DMS153 treated with DMSO at 0.1 percent for 48 hours (cell line): ENCODE measurements around the gene FAM72B.
"Not testable (repeated sequence)": the region's sequence is repeated elsewhere in the genome, so short reads cannot be mapped to it uniquely, and the experiment has no call there.

Experiments
- DNase-seq: peaks from one replicate; lab custom pipeline; 2025; ENCODE audit not compliant: unreplicated experiment; lab: John Stamatoyannopoulos, UW

The FAM72B gene

GRCh38 chr1:121200985-121201981 is 17.1 kb upstream of the FAM72B start:
- DNase-seq = not testable (repeated sequence)

DNA sequence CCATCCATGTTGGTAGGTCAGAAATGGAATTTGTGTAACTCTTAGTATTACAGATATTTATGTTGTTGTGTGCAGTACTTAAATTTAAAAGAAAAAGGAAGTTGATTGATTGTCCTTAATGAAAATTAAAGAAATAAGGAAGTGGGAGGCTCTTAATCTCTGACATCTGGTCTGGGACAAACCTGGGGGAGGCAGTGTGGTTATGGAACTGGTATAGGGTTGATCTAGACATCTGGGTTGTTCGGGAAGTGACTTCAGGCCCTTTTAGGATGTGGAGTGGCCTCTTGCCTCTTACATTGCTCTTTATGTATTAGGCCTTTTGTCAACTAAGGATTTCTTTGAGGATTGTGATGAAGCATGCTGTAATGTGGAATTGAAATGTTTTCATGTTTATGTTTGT is 16.1 kb upstream of the FAM72B start:
- DNase-seq = not testable (repeated sequence)

- DNase-seq = not testable (repeated sequence)
Observed at GRCh38 chr1:121199763-121200162, 15.6 kb upstream of the FAM72B start.

DNA sequence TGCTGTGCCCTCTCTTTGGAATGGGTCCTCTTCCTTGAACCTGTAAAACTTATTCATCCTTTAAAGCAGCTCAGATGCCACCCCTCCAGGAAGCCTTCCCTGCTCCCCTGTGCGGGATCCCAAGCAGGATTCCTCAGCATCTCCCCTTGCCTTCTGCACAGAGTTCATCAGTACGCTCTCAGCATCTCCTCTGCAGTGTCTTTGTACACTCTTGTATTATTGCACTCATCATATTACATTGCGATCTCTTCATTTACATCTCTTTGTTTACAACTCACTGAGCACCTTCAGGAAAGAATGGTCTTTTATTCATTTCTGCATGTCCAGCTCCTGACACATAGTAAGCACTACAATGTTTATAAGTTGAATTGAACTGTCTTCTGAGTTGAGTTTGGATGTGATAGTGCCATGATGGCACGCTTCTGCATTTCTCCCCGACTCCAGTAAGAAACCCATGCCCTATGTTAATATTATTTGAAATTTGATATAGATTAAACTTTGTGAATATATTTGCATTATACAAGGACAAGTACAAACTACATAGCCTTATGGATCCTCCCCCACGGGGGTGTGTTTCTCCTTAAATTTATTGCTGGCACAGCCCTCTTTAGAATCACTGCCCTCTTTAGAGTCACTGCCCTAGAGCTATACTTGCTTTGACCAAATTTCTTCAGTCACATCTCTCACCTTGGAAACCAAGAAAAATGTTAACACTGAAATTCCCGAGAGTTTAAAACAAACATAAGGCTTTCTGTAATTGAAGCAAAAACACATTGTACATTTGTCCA is 13.1 kb upstream of the FAM72B start:
- not testable (repeated sequence) for DNase-seq

DNA sequence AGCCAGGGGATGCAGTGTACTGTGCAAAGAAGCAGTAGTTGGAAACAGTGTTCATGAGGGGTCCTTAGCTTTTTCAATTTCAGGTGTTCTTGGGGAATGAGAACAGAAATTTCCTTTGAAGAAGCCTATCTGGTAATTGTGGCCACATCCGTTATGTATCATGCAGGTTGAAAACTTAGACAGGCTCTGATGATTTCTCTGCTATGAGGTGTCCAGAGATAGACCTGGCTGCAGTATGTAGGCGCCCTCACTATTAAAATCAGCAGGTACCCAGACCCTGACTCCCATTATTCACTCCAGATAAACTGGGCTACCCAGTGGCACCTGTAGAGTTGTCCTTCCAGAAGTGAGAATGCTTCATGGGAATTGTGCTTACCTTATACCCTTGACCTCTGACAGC is 8.4 kb upstream of the FAM72B start:
- not testable (repeated sequence) for DNase-seq

GRCh38 chr1:121187914-121188313 is 3.8 kb upstream of the FAM72B start:
- DNase-seq = not testable (repeated sequence)

- not testable (repeated sequence) for DNase-seq
Observed at GRCh38 chr1:121186191-121186590, 2.1 kb upstream of the FAM72B start.

- not testable (repeated sequence) for DNase-seq
Observed at GRCh38 chr1:121185140-121185708, 1.1 kb upstream of the FAM72B start.

GRCh38 chr1:121183867-121184266 is 273 bp downstream of the FAM72B start:
- not testable (repeated sequence) for DNase-seq

DNA sequence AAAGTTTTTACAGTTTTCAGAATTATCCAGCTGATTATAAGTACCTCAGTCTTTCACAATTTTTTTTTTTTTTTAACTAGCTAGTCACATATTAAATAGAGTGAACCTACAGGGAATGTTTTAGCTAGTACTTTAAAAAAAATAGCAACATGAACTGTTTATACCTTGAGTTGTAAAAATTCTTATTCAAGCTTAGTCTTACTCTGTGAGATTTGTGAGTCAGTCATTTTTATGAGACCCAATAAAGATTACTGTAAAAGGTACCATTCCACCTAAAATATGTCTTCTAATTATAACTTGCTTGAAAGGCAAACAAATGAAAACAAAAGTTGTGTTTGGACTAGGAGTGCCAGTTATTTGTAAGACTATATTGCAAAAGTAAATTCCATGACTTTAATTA is 5.9 kb downstream of the FAM72B start:
- not testable (repeated sequence) for DNase-seq

DNA sequence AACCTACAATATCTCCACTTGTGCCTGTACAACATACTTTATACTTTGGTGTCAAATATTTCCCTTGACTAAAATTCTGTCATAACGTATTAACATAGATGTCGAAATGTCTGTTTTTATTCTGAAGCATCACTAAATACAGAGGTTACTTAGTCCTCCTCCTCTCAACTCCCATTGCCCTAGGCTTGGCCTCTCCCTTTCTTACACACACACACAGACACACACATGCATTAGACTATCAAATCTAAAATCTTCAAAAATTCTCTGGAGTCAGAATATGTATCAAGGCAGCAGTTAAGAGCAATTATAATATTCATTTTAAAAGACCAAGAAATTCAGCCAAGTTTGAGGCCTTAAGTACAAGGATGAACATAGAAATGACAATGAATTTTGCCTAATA is 7.5 kb downstream of the FAM72B start:
- not testable (repeated sequence) for DNase-seq

DNA sequence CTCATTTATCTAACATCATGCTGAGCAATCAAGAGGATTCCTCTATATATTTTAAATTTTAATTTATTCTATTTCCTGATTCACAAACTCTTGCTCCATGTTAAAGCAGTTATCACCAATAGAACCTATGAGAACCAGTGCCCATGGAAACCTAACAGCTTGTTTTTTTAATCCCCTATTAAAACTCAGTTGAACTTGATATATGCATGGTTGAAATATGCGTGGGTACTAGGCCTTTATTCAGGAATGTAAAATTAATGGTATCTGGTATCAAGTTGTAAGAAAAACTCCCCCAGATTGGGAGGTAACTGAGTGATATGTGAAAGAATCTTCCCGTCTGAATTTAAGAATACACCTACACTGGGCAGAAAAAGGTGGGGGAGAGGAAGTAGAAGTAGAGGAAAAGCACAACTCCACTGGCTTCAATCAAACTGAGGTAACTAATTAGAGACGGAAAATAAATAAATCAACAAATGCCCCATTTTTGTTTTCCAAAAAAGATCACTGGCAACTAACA is 15.9 kb downstream of the FAM72B start:
- DNase-seq = not testable (repeated sequence)

- DNase-seq = not testable (repeated sequence)
Observed at GRCh38 chr1:121167225-121167738, 16.9 kb downstream of the FAM72B start.

DNA sequence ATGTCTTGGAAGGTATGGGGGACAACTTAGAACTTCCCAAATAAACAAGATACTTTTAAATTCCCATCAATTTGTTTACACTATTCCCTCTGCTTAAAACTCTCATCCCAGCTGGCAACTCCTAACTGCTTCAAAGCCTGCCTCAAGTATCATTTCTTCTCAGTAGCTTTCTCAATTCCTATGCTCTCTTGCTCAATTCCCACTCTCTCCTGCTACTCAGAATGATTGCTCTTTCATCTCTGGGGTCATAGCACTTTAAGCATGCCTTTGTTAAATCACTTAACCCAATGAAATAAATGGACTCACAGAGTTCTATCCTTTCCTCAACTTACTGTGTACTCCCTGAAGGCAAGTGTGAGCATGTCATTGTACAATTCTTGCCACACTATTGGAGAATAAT is 18.8 kb downstream of the FAM72B start:
- not testable (repeated sequence) for DNase-seq

- DNase-seq = not testable (repeated sequence)
Observed at GRCh38 chr1:121163850-121164757, 20.0 kb downstream of the FAM72B start.

DNA sequence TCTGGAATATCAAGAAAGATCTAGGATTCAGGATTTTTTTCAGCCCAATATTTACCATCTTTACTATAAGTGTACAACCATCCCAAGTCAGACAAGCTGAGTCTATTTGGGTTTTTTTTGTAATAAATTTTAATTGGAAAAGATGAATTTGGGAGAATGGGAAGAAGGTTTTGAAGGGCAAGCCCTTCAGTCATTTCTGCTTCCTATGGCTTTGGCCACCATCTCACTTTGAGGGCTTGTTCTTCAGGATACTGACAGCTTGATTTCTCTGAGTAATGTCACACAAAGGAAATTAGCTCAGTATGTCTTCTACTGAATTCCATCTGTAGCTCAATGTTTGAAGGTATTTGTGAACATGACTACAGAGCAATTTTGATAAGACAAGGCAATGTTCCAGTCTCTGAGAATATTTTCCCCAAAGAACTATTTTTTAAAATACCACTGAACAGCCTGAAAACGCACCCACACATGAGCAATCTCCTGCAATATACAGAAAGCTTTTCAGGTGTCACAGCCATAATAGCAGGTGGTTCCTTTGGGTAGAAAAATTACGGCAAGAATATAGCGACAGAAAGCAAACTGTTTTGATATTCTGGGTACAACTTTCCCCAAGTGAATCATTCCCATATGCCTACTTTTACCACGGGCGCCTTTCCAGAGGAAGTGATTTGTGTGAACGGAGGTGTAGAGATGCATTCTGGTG is 22.8 kb downstream of the FAM72B start:
- not testable (repeated sequence) for DNase-seq

DNA sequence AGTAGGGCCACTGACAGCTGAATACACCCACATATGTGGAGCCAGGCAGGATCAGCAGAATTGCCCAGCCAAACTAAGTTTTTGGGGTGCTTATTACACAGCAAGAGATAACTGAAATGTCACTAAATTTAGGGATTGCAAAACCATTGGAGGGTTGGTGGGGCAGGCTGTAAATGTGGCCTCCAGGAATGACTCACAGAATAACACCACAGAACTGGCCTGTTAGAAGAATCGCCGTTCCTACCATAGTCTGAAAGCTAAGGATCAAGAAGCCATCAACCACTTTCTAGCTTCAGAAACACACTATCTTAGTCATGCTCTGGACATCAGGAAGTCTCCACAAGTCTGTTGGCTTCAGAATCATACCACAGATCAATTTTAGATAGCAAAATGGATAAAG is 24.0 kb downstream of the FAM72B start:
- not testable (repeated sequence) for DNase-seq

GRCh38 chr1:121157609-121158008 is 26.5 kb downstream of the FAM72B start:
- DNase-seq = not testable (repeated sequence)

- DNase-seq = not testable (repeated sequence)
Observed at GRCh38 chr1:121156958-121157603, 27.1 kb downstream of the FAM72B start.
